Memory B cell (primary cell): ENCODE results near the gene MARCHF7.
"Not testable (repeated sequence)": the region's sequence is repeated elsewhere in the genome, so short reads cannot be mapped to it uniquely, and the experiment has no call there.

Experiments
- ATAC-seq: fragments of 150-1000 bp; cut with Tn5 transposase; 2 replicates; pipeline ENCODE4 v1.10.0; 2021; ENCODE audit warnings: low read depth, mild to moderate bottlenecking, moderate library complexity
- DNase-seq, 2 donors: peaks; one replicate each; pipeline ENCODE4 v3.0.0; 2022; ENCODE audit warnings: low spot score in 2 of 2
- H3K27ac Mint-ChIP-seq: one replicate; pipeline ENCODE4 v1.8.0; 2022; ENCODE audit warnings: mild to moderate bottlenecking, moderate library complexity, mixed read lengths
- H3K27me3 Mint-ChIP-seq: one replicate; pipeline ENCODE4 v1.8.0; 2022; ENCODE audit warnings: mixed read lengths
- H3K36me3 Mint-ChIP-seq: one replicate; pipeline ENCODE4 v1.8.0; 2022; ENCODE audit warnings: mild to moderate bottlenecking, mixed read lengths
- H3K4me1 Mint-ChIP-seq: one replicate; pipeline ENCODE4 v1.8.0; 2022; ENCODE audit warnings: mixed read lengths
- H3K4me3 Mint-ChIP-seq: one replicate; pipeline ENCODE4 v1.8.0; 2022; ENCODE audit warnings: mild to moderate bottlenecking, moderate library complexity, mixed read lengths
- H3K9me3 Mint-ChIP-seq: one replicate; pipeline ENCODE4 v1.8.0; 2022; ENCODE audit warnings: mixed read lengths

MARCHF7 gene

GRCh38 chr2:159711562-159712142, 654 bp upstream of the MARCHF7 start:
- ATAC-seq (no peak), DNase-seq (no peak)
- peaks cover 7% of the 10 kb centered on the region for H3K36me3 Mint-ChIP-seq
- H3K27me3 Mint-ChIP-seq = no peaks in the 10 kb centered on the region
- H3K27ac Mint-ChIP-seq = peak overlapping the region; percentile 98
- H3K9me3 Mint-ChIP-seq = no peaks in the 10 kb centered on the region
- H3K4me1 Mint-ChIP-seq = peaks cover 11% of the 10 kb centered on the region
- peak overlapping the region; percentile 99 for H3K4me3 Mint-ChIP-seq

DNA sequence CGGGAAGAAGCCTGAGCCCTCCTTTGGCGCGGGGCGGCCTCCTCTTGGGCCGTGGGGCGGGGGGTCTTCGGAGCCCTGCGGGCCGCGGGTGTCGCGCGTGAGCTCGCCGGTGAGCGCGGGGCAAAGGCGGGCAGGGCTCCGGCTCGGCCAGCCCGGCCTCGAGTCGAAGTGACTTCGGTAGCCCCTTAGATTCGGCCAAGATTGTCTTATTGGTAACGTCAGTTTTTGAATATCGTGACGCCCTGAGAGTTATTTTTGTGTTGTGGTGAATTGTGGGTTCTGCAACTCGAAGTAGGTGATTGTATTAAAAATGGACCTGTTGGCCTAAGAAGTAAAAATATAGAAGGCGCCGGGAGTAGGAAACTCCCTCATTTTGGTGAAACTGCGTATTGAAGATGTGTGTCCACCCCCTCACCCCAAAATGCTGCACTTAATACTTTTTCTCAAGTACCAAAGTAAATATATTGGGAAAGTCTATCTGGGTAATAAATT, 669 bp downstream of the MARCHF7 start:
- no peaks in the 10 kb centered on the region for H3K27me3 Mint-ChIP-seq
- H3K27ac Mint-ChIP-seq = peak overlapping the region; percentile 98
- H3K9me3 Mint-ChIP-seq = no peaks in the 10 kb centered on the region
- peak overlapping the region; percentile 99 for H3K4me3 Mint-ChIP-seq
- peaks cover 17% of the 10 kb centered on the region for H3K4me1 Mint-ChIP-seq
- peaks cover 12% of the 10 kb centered on the region for H3K36me3 Mint-ChIP-seq
- peak in 1 of 2 donors; percentile 36 for DNase-seq
- peak; percentile 3 for ATAC-seq

DNA sequence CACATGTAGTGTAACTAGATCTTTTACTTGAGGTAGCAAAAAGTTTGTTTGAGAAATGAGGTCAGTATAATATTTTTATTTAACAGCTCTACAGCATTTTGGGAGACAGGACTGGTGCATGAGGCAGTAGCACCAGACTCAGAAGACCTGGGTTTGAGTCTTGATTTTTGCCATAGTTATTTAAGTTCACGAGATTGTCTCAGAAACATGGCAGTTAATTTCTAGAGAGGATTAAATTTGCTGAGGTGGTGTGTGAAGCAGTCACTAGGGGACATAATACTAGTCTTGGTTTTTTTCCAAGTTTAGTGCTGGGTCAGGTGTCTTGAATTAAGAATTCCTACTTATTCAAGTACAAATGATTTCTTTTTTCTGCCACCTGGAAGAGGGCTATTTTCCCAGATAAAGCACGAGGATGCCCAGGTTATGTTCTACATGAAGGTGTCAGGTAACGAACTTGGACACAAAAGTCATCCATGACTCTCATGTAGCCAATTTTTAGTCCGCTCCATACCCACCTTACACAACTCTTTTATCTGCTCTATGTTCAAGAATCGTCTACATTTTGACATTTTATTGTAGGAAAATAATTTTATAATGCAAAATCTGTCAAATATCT, 1.4 kb downstream of the MARCHF7 start:
- H3K4me3 Mint-ChIP-seq = peak overlapping the region; percentile 99
- no peaks in the 10 kb centered on the region for H3K9me3 Mint-ChIP-seq
- no peaks in the 10 kb centered on the region for H3K27me3 Mint-ChIP-seq
- peak overlapping the region; percentile 98 for H3K27ac Mint-ChIP-seq
- H3K36me3 Mint-ChIP-seq = peaks cover 12% of the 10 kb centered on the region
- H3K4me1 Mint-ChIP-seq = peaks cover 21% of the 10 kb centered on the region
- DNase-seq (no peak), ATAC-seq (no peak)

GRCh38 chr2:159714247-159714930, 2.1 kb downstream of the MARCHF7 start:
- Mint-ChIP-seq H3K27ac (no peak overlapping the region), H3K4me1 (peaks cover 23% of the 10 kb centered on the region), H3K9me3 (no peaks in the 10 kb centered on the region), H3K27me3 (no peaks in the 10 kb centered on the region), H3K36me3 (peaks cover 10% of the 10 kb centered on the region), H3K4me3 (no peak overlapping the region)
- no peak for ATAC-seq
- no peak for DNase-seq

GRCh38 chr2:159715451-159715850, 3.1 kb downstream of the MARCHF7 start:
- Mint-ChIP-seq H3K4me3 (no peak overlapping the region), H3K27me3 (no peaks in the 10 kb centered on the region), H3K36me3 (peaks cover 19% of the 10 kb centered on the region), H3K4me1 (peaks cover 28% of the 10 kb centered on the region), H3K9me3 (no peaks in the 10 kb centered on the region), H3K27ac (no peak overlapping the region)
- DNase-seq (no peak), ATAC-seq (no peak)

GRCh38 chr2:159716409-159716808, 4.1 kb downstream of the MARCHF7 start:
- not testable (repeated sequence) for DNase-seq, H3K27me3 Mint-ChIP-seq, H3K9me3 Mint-ChIP-seq, H3K27ac Mint-ChIP-seq, H3K4me3 Mint-ChIP-seq, ATAC-seq
- Mint-ChIP-seq H3K36me3 (peaks cover 20% of the 10 kb centered on the region), H3K4me1 (peaks cover 30% of the 10 kb centered on the region)

GRCh38 chr2:159716857-159717256, 4.6 kb downstream of the MARCHF7 start:
- DNase-seq = no peak
- Mint-ChIP-seq H3K36me3 (peaks cover 20% of the 10 kb centered on the region), H3K4me3 (no peak overlapping the region), H3K27me3 (no peaks in the 10 kb centered on the region), H3K9me3 (no peaks in the 10 kb centered on the region), H3K4me1 (peaks cover 30% of the 10 kb centered on the region), H3K27ac (no peak overlapping the region)
- no peak for ATAC-seq

- H3K9me3 Mint-ChIP-seq = peaks cover 1% of the 10 kb centered on the region
- ATAC-seq (no peak), DNase-seq (no peak)
- no peak overlapping the region for H3K27ac Mint-ChIP-seq
- H3K27me3 Mint-ChIP-seq = no peaks in the 10 kb centered on the region
- H3K36me3 Mint-ChIP-seq = peaks cover 36% of the 10 kb centered on the region
- H3K4me1 Mint-ChIP-seq = peaks cover 46% of the 10 kb centered on the region
- no peak overlapping the region for H3K4me3 Mint-ChIP-seq
Observed at GRCh38 chr2:159720676-159721075, 8.4 kb downstream of the MARCHF7 start.

- ATAC-seq (no peak), DNase-seq (no peak)
- Mint-ChIP-seq H3K4me3 (no peak overlapping the region), H3K4me1 (peaks cover 46% of the 10 kb centered on the region), H3K36me3 (peaks cover 33% of the 10 kb centered on the region), H3K27me3 (no peaks in the 10 kb centered on the region), H3K9me3 (peaks cover 1% of the 10 kb centered on the region), H3K27ac (no peak overlapping the region)
Observed at GRCh38 chr2:159722580-159722979, 10.3 kb downstream of the MARCHF7 start.

DNA sequence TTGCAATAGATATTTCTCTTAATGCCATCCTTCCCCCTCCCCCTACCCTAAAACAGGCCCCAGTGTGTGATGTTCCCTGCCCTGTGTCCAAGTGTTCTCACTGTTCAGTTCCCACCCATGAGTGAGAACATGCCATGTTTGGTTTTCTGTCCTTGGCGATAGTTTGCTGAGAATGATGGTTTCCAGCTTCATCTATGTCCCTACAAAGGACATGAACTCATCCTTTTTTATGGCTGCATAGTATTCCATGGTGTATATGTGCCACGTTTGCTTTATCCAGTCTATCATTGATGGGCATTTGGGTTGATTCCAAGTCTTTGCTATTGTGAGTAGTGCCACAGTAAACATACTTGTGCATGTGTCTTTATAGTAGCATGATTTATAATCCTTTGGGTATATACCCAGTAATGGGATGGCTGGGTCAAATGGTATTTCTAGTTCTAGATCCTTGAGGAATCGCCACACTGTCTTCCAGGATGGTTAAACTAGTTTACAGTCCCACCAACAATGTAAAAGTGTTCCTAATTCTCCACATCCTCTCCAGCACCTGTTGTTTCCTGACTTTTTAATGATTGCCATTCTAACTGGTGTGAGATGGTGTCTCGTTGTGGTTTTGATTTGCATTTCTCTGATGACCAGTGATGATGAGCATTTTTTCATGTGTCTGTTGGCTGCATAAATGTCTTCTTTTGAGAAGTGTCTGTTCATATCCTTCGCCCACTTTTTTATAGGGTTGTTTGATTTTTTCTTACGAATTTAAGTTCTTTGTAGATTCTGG, 12.7 kb downstream of the MARCHF7 start:
- Mint-ChIP-seq H3K36me3 (peaks cover 32% of the 10 kb centered on the region), H3K4me1 (peaks cover 43% of the 10 kb centered on the region)
- H3K9me3 Mint-ChIP-seq, H3K4me3 Mint-ChIP-seq, H3K27me3 Mint-ChIP-seq, DNase-seq, H3K27ac Mint-ChIP-seq, ATAC-seq: not testable (repeated sequence)

- no peak overlapping the region for H3K4me3 Mint-ChIP-seq
- ATAC-seq (no peak), DNase-seq (no peak)
- H3K36me3 Mint-ChIP-seq = peaks cover 28% of the 10 kb centered on the region
- H3K9me3 Mint-ChIP-seq = peaks cover 1% of the 10 kb centered on the region
- peaks cover 39% of the 10 kb centered on the region for H3K4me1 Mint-ChIP-seq
- no peaks in the 10 kb centered on the region for H3K27me3 Mint-ChIP-seq
- peak overlapping the region; percentile 24 for H3K27ac Mint-ChIP-seq
Observed at GRCh38 chr2:159725713-159726112, 13.4 kb downstream of the MARCHF7 start.

DNA sequence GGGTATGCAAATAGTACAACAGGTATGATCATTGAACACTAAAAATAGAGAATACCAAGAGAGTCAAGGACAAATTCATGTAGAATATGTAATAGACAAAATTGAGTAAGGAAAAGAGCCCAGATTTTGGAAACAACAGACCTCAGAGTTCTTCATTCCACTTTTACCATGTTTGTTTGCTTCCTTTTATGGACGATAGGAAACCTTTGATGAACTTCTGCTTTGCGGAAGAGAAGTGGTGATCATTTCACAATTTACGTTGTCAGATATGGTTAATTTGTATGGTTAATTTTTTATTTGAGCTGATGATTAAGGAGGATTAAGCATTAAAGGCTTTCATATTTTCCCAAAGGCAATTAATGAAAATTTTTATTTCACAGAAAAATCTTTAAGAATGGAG, 16.3 kb downstream of the MARCHF7 start:
- DNase-seq (no peak), ATAC-seq (no peak)
- peaks cover 23% of the 10 kb centered on the region for H3K4me1 Mint-ChIP-seq
- H3K4me3 Mint-ChIP-seq = no peak overlapping the region
- peaks cover 1% of the 10 kb centered on the region for H3K9me3 Mint-ChIP-seq
- H3K36me3 Mint-ChIP-seq = peaks cover 31% of the 10 kb centered on the region
- H3K27me3 Mint-ChIP-seq = no peaks in the 10 kb centered on the region
- H3K27ac Mint-ChIP-seq = peak overlapping the region; percentile 38

DNA sequence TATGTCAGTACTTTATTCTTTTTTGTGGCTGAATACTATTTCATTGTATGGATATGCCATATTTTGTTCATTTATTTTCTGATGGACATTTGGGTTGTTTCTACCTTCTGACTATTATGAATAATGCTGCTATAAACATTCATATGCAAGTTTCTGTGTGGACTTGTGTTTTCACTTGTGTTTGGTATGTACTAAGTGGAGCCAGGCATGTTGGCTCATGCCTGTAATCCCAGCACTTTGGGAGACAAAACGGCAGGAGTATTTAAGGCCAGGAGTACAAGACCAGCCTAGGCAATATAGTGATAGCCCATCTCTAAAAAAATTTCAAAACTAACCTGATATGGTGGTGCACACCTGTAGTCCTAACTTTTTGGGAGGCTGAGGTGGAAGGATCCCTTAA, 23.3 kb downstream of the MARCHF7 start:
- ATAC-seq = no peak
- no peak overlapping the region for H3K27ac Mint-ChIP-seq
- peaks cover 8% of the 10 kb centered on the region for H3K4me1 Mint-ChIP-seq
- no peak overlapping the region for H3K4me3 Mint-ChIP-seq
- no peak for DNase-seq
- H3K27me3 Mint-ChIP-seq = no peaks in the 10 kb centered on the region
- H3K36me3 Mint-ChIP-seq = peaks cover 23% of the 10 kb centered on the region
- H3K9me3 Mint-ChIP-seq = no peaks in the 10 kb centered on the region

DNA sequence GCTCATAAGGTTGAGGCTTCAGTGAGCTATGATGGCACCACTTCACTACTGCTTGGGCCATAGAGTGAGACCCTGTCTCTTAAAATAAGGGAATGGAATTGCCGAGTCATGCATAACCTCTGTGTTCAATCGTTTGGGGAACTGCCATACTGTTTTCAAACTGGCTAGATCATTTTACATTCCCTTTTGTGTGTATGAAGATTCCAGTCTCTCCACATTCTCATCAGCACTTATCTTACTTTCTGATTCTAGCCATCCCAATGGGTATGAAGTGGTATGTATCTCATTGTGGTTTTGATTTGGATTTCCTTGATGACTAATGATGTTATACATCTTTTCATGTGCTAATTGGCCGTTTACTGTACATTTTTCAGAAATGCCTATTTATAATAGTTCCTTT, 23.7 kb downstream of the MARCHF7 start:
- peaks cover 19% of the 10 kb centered on the region for H3K36me3 Mint-ChIP-seq
- DNase-seq = no peak
- H3K4me3 Mint-ChIP-seq = no peak overlapping the region
- H3K27ac Mint-ChIP-seq = no peak overlapping the region
- H3K4me1 Mint-ChIP-seq = peaks cover 8% of the 10 kb centered on the region
- no peaks in the 10 kb centered on the region for H3K9me3 Mint-ChIP-seq
- ATAC-seq = no peak
- no peaks in the 10 kb centered on the region for H3K27me3 Mint-ChIP-seq
